ENCODE results near the gene GPD2.

The GPD2 gene

GRCh38 chr2:156445296-156446220 lies 9.4 kb downstream of the GPD2 start:
- H3K9ac ChIP-seq (ENCODE audit: low read length) = no peak overlapping the region
- H3K4me3 ChIP-seq (ENCODE audit: low read length) = no peak overlapping the region
- H3K27me3 ChIP-seq (ENCODE audit: control insufficient read depth, insufficient read depth, low read length) = no peaks in the 10 kb centered on the region
- H3K36me3 ChIP-seq (ENCODE audit: control insufficient read depth, insufficient read depth, low read length) = no peaks in the 10 kb centered on the region
- H3K27ac ChIP-seq (ENCODE audit: low read depth, low read length) = no peak overlapping the region
- no peaks in the 10 kb centered on the region for H3K4me1 ChIP-seq (ENCODE audit: control insufficient read depth, insufficient read depth, low read length)

GRCh38 chr2:156447761-156448160 lies 11.6 kb downstream of the GPD2 start:
- no peaks in the 10 kb centered on the region for H3K4me1 ChIP-seq (ENCODE audit: control insufficient read depth, insufficient read depth, low read length)
- no peaks in the 10 kb centered on the region for H3K36me3 ChIP-seq (ENCODE audit: control insufficient read depth, insufficient read depth, low read length)
- H3K27ac ChIP-seq (ENCODE audit: low read depth, low read length) = no peak overlapping the region
- H3K9ac ChIP-seq (ENCODE audit: low read length) = no peak overlapping the region
- no peak overlapping the region for H3K4me3 ChIP-seq (ENCODE audit: low read length)
- H3K27me3 ChIP-seq (ENCODE audit: control insufficient read depth, insufficient read depth, low read length) = no peaks in the 10 kb centered on the region

- Histone ChIP-seq H3K36me3 (ENCODE audit: control insufficient read depth, insufficient read depth, low read length) (no peaks in the 10 kb centered on the region), H3K27me3 (ENCODE audit: control insufficient read depth, insufficient read depth, low read length) (no peaks in the 10 kb centered on the region), H3K9ac (ENCODE audit: low read length) (no peak overlapping the region), H3K4me3 (ENCODE audit: low read length) (no peak overlapping the region), H3K4me1 (ENCODE audit: control insufficient read depth, insufficient read depth, low read length) (no peaks in the 10 kb centered on the region), H3K27ac (ENCODE audit: low read depth, low read length) (no peak overlapping the region)
Measured at GRCh38 chr2:156448766-156449165, 12.6 kb downstream of the GPD2 start.

- no peak overlapping the region for H3K27ac ChIP-seq (ENCODE audit: low read depth, low read length)
- no peaks in the 10 kb centered on the region for H3K4me1 ChIP-seq (ENCODE audit: control insufficient read depth, insufficient read depth, low read length)
- no peaks in the 10 kb centered on the region for H3K27me3 ChIP-seq (ENCODE audit: control insufficient read depth, insufficient read depth, low read length)
- H3K4me3 ChIP-seq (ENCODE audit: low read length) = no peak overlapping the region
- H3K36me3 ChIP-seq (ENCODE audit: control insufficient read depth, insufficient read depth, low read length) = no peaks in the 10 kb centered on the region
- no peak overlapping the region for H3K9ac ChIP-seq (ENCODE audit: low read length)
Measured at GRCh38 chr2:156452971-156453370, 16.8 kb downstream of the GPD2 start.

GRCh38 chr2:156455361-156455975 lies 19.3 kb downstream of the GPD2 start:
- H3K4me1 ChIP-seq (ENCODE audit: control insufficient read depth, insufficient read depth, low read length) = no peaks in the 10 kb centered on the region
- H3K4me3 ChIP-seq (ENCODE audit: low read length) = no peak overlapping the region
- H3K9ac ChIP-seq (ENCODE audit: low read length) = no peak overlapping the region
- no peak overlapping the region for H3K27ac ChIP-seq (ENCODE audit: low read depth, low read length)
- no peaks in the 10 kb centered on the region for H3K36me3 ChIP-seq (ENCODE audit: control insufficient read depth, insufficient read depth, low read length)
- no peaks in the 10 kb centered on the region for H3K27me3 ChIP-seq (ENCODE audit: control insufficient read depth, insufficient read depth, low read length)

- Histone ChIP-seq H3K27me3 (ENCODE audit: control insufficient read depth, insufficient read depth, low read length) (no peaks in the 10 kb centered on the region), H3K4me1 (ENCODE audit: control insufficient read depth, insufficient read depth, low read length) (no peaks in the 10 kb centered on the region), H3K9ac (ENCODE audit: low read length) (no peak overlapping the region), H3K4me3 (ENCODE audit: low read length) (no peak overlapping the region), H3K36me3 (ENCODE audit: control insufficient read depth, insufficient read depth, low read length) (no peaks in the 10 kb centered on the region), H3K27ac (ENCODE audit: low read depth, low read length) (no peak overlapping the region)
Measured at GRCh38 chr2:156456616-156457015, 20.4 kb downstream of the GPD2 start.

GRCh38 chr2:156457523-156458517 lies 21.6 kb downstream of the GPD2 start:
- no peaks in the 10 kb centered on the region for H3K36me3 ChIP-seq (ENCODE audit: control insufficient read depth, insufficient read depth, low read length)
- H3K4me1 ChIP-seq (ENCODE audit: control insufficient read depth, insufficient read depth, low read length) = no peaks in the 10 kb centered on the region
- H3K27ac ChIP-seq (ENCODE audit: low read depth, low read length) = no peak overlapping the region
- H3K9ac ChIP-seq (ENCODE audit: low read length) = no peak overlapping the region
- H3K27me3 ChIP-seq (ENCODE audit: control insufficient read depth, insufficient read depth, low read length) = no peaks in the 10 kb centered on the region
- no peak overlapping the region for H3K4me3 ChIP-seq (ENCODE audit: low read length)

GRCh38 chr2:156459720-156460119 lies 23.5 kb downstream of the GPD2 start:
- no peak overlapping the region for H3K9ac ChIP-seq (ENCODE audit: low read length)
- H3K27me3 ChIP-seq (ENCODE audit: control insufficient read depth, insufficient read depth, low read length) = no peaks in the 10 kb centered on the region
- no peaks in the 10 kb centered on the region for H3K36me3 ChIP-seq (ENCODE audit: control insufficient read depth, insufficient read depth, low read length)
- H3K4me1 ChIP-seq (ENCODE audit: control insufficient read depth, insufficient read depth, low read length) = no peaks in the 10 kb centered on the region
- H3K4me3 ChIP-seq (ENCODE audit: low read length) = no peak overlapping the region
- H3K27ac ChIP-seq (ENCODE audit: low read depth, low read length) = no peak overlapping the region

- no peak overlapping the region for H3K27ac ChIP-seq (ENCODE audit: low read depth, low read length)
- H3K27me3 ChIP-seq (ENCODE audit: control insufficient read depth, insufficient read depth, low read length) = no peaks in the 10 kb centered on the region
- peaks cover 10% of the 10 kb centered on the region for H3K4me1 ChIP-seq (ENCODE audit: control insufficient read depth, insufficient read depth, low read length)
- H3K9ac ChIP-seq (ENCODE audit: low read length) = no peak overlapping the region
- H3K4me3 ChIP-seq (ENCODE audit: low read length) = no peak overlapping the region
- H3K36me3 ChIP-seq (ENCODE audit: control insufficient read depth, insufficient read depth, low read length) = no peaks in the 10 kb centered on the region
Measured at GRCh38 chr2:156464106-156464505, 27.9 kb downstream of the GPD2 start.

- no peaks in the 10 kb centered on the region for H3K27me3 ChIP-seq (ENCODE audit: control insufficient read depth, insufficient read depth, low read length)
- no peak overlapping the region for H3K4me3 ChIP-seq (ENCODE audit: low read length)
- no peak overlapping the region for H3K27ac ChIP-seq (ENCODE audit: low read depth, low read length)
- H3K4me1 ChIP-seq (ENCODE audit: control insufficient read depth, insufficient read depth, low read length) = peaks cover 10% of the 10 kb centered on the region
- no peaks in the 10 kb centered on the region for H3K36me3 ChIP-seq (ENCODE audit: control insufficient read depth, insufficient read depth, low read length)
- no peak overlapping the region for H3K9ac ChIP-seq (ENCODE audit: low read length)
Measured at GRCh38 chr2:156465573-156465972, 29.4 kb downstream of the GPD2 start.

- H3K27me3 ChIP-seq (ENCODE audit: control insufficient read depth, insufficient read depth, low read length) = no peaks in the 10 kb centered on the region
- H3K27ac ChIP-seq (ENCODE audit: low read depth, low read length) = peak overlapping the region; percentile 34
- no peak overlapping the region for H3K4me3 ChIP-seq (ENCODE audit: low read length)
- no peaks in the 10 kb centered on the region for H3K36me3 ChIP-seq (ENCODE audit: control insufficient read depth, insufficient read depth, low read length)
- H3K4me1 ChIP-seq (ENCODE audit: control insufficient read depth, insufficient read depth, low read length) = peaks cover 19% of the 10 kb centered on the region
- H3K9ac ChIP-seq (ENCODE audit: low read length) = no peak overlapping the region
Measured at GRCh38 chr2:156466739-156467405, 30.7 kb downstream of the GPD2 start.

Measured in rectal smooth muscle tissue (tissue), 1 donor.